ENCODE results near the gene LCE1E.

Gene LCE1E

DNA sequence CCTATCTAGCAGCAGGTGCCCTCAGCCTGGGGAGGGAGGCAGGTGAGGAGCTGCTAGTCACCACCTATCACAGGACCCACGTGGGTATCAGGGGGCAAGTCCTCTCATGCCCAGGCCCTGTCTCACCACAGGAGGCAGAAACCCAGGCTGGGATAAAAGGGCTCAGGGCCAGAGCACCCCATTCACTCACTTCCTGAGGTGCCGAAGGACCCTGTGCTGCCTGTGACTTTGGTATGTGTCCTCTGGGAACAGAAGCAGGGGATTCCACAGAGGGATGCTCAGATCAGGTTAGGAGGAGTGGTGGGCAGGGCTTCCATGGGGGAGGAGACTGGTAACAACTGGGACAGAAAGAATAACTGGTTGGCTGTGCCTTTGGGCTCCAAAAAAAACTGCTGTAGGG is at the start of gene LCE1E:
Gene LCE1E, plus strand, starts transcription at position 181 of the 400 bp plus-strand sequence. CDS start 1,043 bp downstream, outside the sequence.
- H3K9me3 Mint-ChIP-seq: peaks cover 19% of the 10 kb centered on the region
- no peaks in the 10 kb centered on the region for H3K27me3 Mint-ChIP-seq (ENCODE audit: low read depth)
- H3K36me3 Mint-ChIP-seq (ENCODE audit: low read depth): peaks cover 4% of the 10 kb centered on the region
- no peak for TF ChIP-seq CTCF (IDR thresholded peaks at IDR 0.05; ENCODE audit: unreplicated experiment in 3 of 3)
- no peak within 1 kb of the TSS for H3K4me3 Mint-ChIP-seq
- no peak within 1 kb of the TSS for H3K27ac Mint-ChIP-seq
- H3K4me1 Mint-ChIP-seq: no peaks in the 10 kb centered on the region

GRCh38 chr1:152737997-152738396 is 48.1 kb upstream of the LCE1E start:
- Mint-ChIP-seq H3K27me3 (ENCODE audit: low read depth) (no peaks in the 10 kb centered on the region), H3K27ac (no peak overlapping the region), H3K4me1 (no peaks in the 10 kb centered on the region), H3K36me3 (ENCODE audit: low read depth) (no peaks in the 10 kb centered on the region), H3K9me3 (peaks cover 57% of the 10 kb centered on the region), H3K4me3 (no peak overlapping the region)
- no peak for TF ChIP-seq CTCF (IDR thresholded peaks at IDR 0.05; ENCODE audit: unreplicated experiment in 3 of 3)

GRCh38 chr1:152739841-152740240 is 46.2 kb upstream of the LCE1E start:
- no peak for TF ChIP-seq CTCF (IDR thresholded peaks at IDR 0.05; ENCODE audit: unreplicated experiment in 3 of 3)
- no peak overlapping the region for H3K27ac Mint-ChIP-seq
- H3K27me3 Mint-ChIP-seq (ENCODE audit: low read depth): no peaks in the 10 kb centered on the region
- H3K9me3 Mint-ChIP-seq: peaks cover 60% of the 10 kb centered on the region
- no peaks in the 10 kb centered on the region for H3K4me1 Mint-ChIP-seq
- no peaks in the 10 kb centered on the region for H3K36me3 Mint-ChIP-seq (ENCODE audit: low read depth)
- H3K4me3 Mint-ChIP-seq: no peak overlapping the region

DNA sequence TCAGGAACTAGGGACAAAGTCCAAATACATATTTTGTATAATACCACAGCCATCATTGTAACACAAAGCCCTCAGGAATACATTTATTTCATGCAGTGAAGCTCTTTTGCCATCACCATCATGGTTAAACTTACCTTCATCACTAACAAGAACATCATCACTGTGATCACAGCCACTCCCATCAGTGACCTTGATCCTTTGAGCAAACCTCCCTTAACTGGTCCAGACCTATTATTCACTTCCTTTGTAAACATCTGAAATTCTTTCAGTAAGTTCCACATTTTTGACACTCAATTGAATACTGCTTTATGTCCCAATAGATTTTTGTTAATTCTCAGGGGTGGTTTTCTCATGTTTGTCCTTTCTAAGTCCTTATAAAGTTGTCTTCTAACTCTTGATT is 44.4 kb upstream of the LCE1E start:
- Mint-ChIP-seq H3K4me3 (no peak overlapping the region), H3K9me3 (peaks cover 58% of the 10 kb centered on the region), H3K27ac (no peak overlapping the region), H3K4me1 (no peaks in the 10 kb centered on the region), H3K36me3 (ENCODE audit: low read depth) (no peaks in the 10 kb centered on the region), H3K27me3 (ENCODE audit: low read depth) (no peaks in the 10 kb centered on the region)
- no peak for TF ChIP-seq CTCF (IDR thresholded peaks at IDR 0.05; ENCODE audit: unreplicated experiment in 3 of 3)

DNA sequence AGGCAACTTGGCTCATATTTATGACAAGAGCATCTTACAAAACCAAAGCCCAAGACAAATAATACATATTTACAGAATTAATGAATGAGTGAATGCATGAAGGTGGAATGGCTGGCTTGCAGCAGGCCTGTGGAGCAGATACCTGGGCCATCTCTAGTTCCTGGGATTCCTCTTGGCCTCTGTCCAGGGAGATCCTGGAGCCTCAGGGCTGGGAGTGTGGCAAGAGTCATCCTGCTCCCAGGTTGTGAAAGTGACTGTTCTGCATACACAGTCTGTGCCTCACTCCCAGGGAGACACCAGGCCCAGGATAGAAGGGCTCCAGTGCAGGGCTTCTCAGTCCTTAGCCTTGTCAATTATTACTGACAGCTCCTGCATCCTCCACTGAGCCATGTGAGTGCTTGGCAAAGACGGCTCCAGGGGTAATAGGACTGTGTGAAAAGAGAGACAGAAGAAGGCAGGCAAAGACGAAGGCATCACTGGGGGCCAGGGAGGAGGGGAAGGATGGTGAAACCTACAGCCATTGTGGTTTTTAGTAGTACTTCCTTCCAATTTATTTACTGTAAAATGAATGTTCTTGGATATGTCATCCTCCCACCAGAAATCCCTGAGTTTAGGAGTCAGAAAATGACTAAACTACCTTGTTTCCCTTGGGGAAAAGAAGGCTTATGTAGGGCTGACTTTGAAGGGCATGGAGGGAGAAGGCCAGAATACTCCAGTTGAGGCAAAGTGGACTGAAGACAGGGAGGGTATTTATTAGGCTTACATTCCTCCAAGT is 42.5 kb upstream of the LCE1E start:
- Mint-ChIP-seq H3K4me3 (no peak overlapping the region), H3K4me1 (no peaks in the 10 kb centered on the region), H3K9me3 (peaks cover 52% of the 10 kb centered on the region), H3K27me3 (ENCODE audit: low read depth) (no peaks in the 10 kb centered on the region), H3K27ac (no peak overlapping the region), H3K36me3 (ENCODE audit: low read depth) (no peaks in the 10 kb centered on the region)
- TF ChIP-seq CTCF (IDR thresholded peaks at IDR 0.05; ENCODE audit: unreplicated experiment in 3 of 3): no peak

- Mint-ChIP-seq H3K4me1 (no peaks in the 10 kb centered on the region), H3K4me3 (no peak overlapping the region), H3K27ac (no peak overlapping the region), H3K9me3 (peaks cover 45% of the 10 kb centered on the region), H3K36me3 (ENCODE audit: low read depth) (no peaks in the 10 kb centered on the region), H3K27me3 (ENCODE audit: low read depth) (no peaks in the 10 kb centered on the region)
- no peak for TF ChIP-seq CTCF (IDR thresholded peaks at IDR 0.05; ENCODE audit: unreplicated experiment in 3 of 3)
Measured at GRCh38 chr1:152745289-152745704, 40.8 kb upstream of the LCE1E start.
